CD4-positive, alpha-beta T cell treated with Interleukin-6 for 4 hours (primary cell): ENCODE data around the gene PRKCB.
A peak's percentile ranks its signal among the peaks of the same experiment; 100 is the strongest.
"Not testable (repeated sequence)": the region's sequence is repeated elsewhere in the genome, so short reads cannot be mapped to it uniquely, and the experiment has no call there.

Source experiments
- DNase-seq: peaks from one replicate; pipeline ENCODE4 v3.0.0-alpha.2; 2020; ENCODE audit warnings: mixed read lengths

PRKCB gene

GRCh38 chr16:24189941-24190340 is 354.2 kb downstream of the PRKCB start:
- DNase-seq: no peak

- no peak for DNase-seq
Observed at GRCh38 chr16:24191876-24192402, 356.2 kb downstream of the PRKCB start.

GRCh38 chr16:24195221-24195620 is 359.4 kb downstream of the PRKCB start:
- no peak for DNase-seq

GRCh38 chr16:24198807-24199533 is 363.2 kb downstream of the PRKCB start:
- DNase-seq: no peak

GRCh38 chr16:24203675-24204074 is 367.9 kb downstream of the PRKCB start:
- no peak for DNase-seq

GRCh38 chr16:24204150-24204665 is 368.4 kb downstream of the PRKCB start:
- DNase-seq: no peak

- no peak for DNase-seq
Observed at GRCh38 chr16:24206926-24207325, 371.1 kb downstream of the PRKCB start.

GRCh38 chr16:24208710-24209109 is 372.9 kb downstream of the PRKCB start:
- no peak for DNase-seq

GRCh38 chr16:24214992-24215391 is 379.2 kb downstream of the PRKCB start:
- DNase-seq: no peak

- no peak for DNase-seq
Observed at GRCh38 chr16:24216961-24217360, 381.2 kb downstream of the PRKCB start.

- no peak for DNase-seq
Observed at GRCh38 chr16:24217461-24217860, 381.7 kb downstream of the PRKCB start.

- DNase-seq: no peak
Observed at GRCh38 chr16:24218299-24218698, 382.5 kb downstream of the PRKCB start.

GRCh38 chr16:24221219-24221618 is 385.4 kb downstream of the PRKCB start:
- no peak for DNase-seq

GRCh38 chr16:24228514-24228913 is 392.7 kb downstream of the PRKCB start:
- DNase-seq: no peak

GRCh38 chr16:24232936-24233335 is 397.2 kb downstream of the PRKCB start:
- no peak for DNase-seq

GRCh38 chr16:24234737-24235136 is 399.0 kb downstream of the PRKCB start:
- no peak for DNase-seq

GRCh38 chr16:24235806-24236205 is 400.0 kb downstream of the PRKCB start:
- no peak for DNase-seq

GRCh38 chr16:24238846-24239245 is 403.1 kb downstream of the PRKCB start:
- not testable (repeated sequence) for DNase-seq

GRCh38 chr16:24246911-24247607 is 411.3 kb downstream of the PRKCB start:
- DNase-seq: no peak

- peak; percentile 32 for DNase-seq
Observed at GRCh38 chr16:24253192-24253591, 417.4 kb downstream of the PRKCB start.

GRCh38 chr16:24255456-24256371 is 419.9 kb downstream of the PRKCB start, which contains the start of gene CACNG3:
TSS of gene CACNG3 (plus strand) at chr16:24256335. CDS start at chr16:24256755, 420 bp downstream.
- DNase-seq: peak; percentile 17

- DNase-seq: no peak
Observed at GRCh38 chr16:24257958-24258357, 422.2 kb downstream of the PRKCB start.

- DNase-seq: no peak
Observed at GRCh38 chr16:24258791-24259190, 423.0 kb downstream of the PRKCB start.
